Caco-2 (cell line): Measurements from ENCODE around the gene COL9A3. TPM values are rescaled to one million over a fixed set of nuclear protein-coding genes. Genes with fewer than 3 reads are reported as not detected.

Experiments used
- BruUV-seq: library from RNA; stranded (reverse); fragments of 400-500 nt; replicated peaks from 2 replicates; lab custom pipeline; 2021; lab: Mats Ljungman, UMichigan
- CTCF ChIA-PET: fragments of 300-600 bp; sonication (Branson Sonifier 250); formaldehyde crosslinking; loops from one replicate; lab custom pipeline; 2022; ENCODE audit warnings: antibody characterized with exemption; lab: Charles Lee
- POLR2A ChIA-PET: fragments of 300-600 bp; sonication (Branson Sonifier 250); formaldehyde crosslinking; loops from one replicate; lab custom pipeline; 2022; ENCODE audit warnings: antibody characterized with exemption; lab: Charles Lee
- DNase-seq, 2 experiments: peaks; one replicate each; pipeline versions ENCODE4 v3.0.0 to v3.0.0-alpha.2; 2020 to 2022
- H3K27me3 ChIP-seq: replicated peaks from 2 replicates; pipeline ENCODE4 v1.6.0; 2011; ENCODE audit warnings: low read length; ENCODE audit not compliant: control insufficient read depth, insufficient read depth
- H3K36me3 ChIP-seq: 2 replicates; pipeline ENCODE4 v1.5.1; 2011; ENCODE audit warnings: low read length; ENCODE audit not compliant: control insufficient read depth, insufficient read depth
- H3K4me1 ChIP-seq: fragments of 250-450 bp; sonication (Bioruptor Pico); 2 replicates; pipeline ENCODE4 v1.5.1; 2020; ENCODE audit warnings: mild to moderate bottlenecking
- H3K4me3 ChIP-seq: 2 replicates; pipeline ENCODE4 v1.5.1; 2011; ENCODE audit warnings: low read depth, mild to moderate bottlenecking, control low read depth, low read length
- H3K9me3 ChIP-seq: fragments of 250-450 bp; sonication (Bioruptor Pico); 2 replicates; pipeline ENCODE4 v1.5.1; 2020; ENCODE audit warnings: mild to moderate bottlenecking, moderate library complexity
- H3K27ac Mint-ChIP-seq: one replicate; pipeline ENCODE4 v1.8.0; 2022; ENCODE audit warnings: mixed read lengths; ENCODE audit not compliant: unreplicated experiment
- H3K27me3 Mint-ChIP-seq: one replicate; pipeline ENCODE4 v1.8.0; 2022; ENCODE audit warnings: mixed read lengths; ENCODE audit not compliant: insufficient read depth, unreplicated experiment
- H3K36me3 Mint-ChIP-seq: one replicate; pipeline ENCODE4 v1.8.0; 2022; ENCODE audit warnings: mild to moderate bottlenecking, mixed read lengths; ENCODE audit not compliant: insufficient read depth, unreplicated experiment
- H3K4me1 Mint-ChIP-seq: one replicate; pipeline ENCODE4 v1.8.0; 2022; ENCODE audit warnings: low read depth, mixed read lengths; ENCODE audit not compliant: unreplicated experiment
- H3K4me3 Mint-ChIP-seq: one replicate; pipeline ENCODE4 v1.8.0; 2022; ENCODE audit warnings: mild to moderate bottlenecking, moderate library complexity, mixed read lengths; ENCODE audit not compliant: unreplicated experiment
- H3K9me3 Mint-ChIP-seq: one replicate; pipeline ENCODE4 v1.8.0; 2022; ENCODE audit warnings: mixed read lengths; ENCODE audit not compliant: unreplicated experiment
- intact Hi-C: fragments of 100-400 bp; cut with micrococcal nuclease; formaldehyde crosslinking; loops from one replicate; pipeline ENCODE4 v1.10.0; 2022; ENCODE audit not compliant: unreplicated experiment
- total RNA-seq: library from RNA; stranded (reverse); gene quantifications from 2 replicates; pipeline ENCODE4 v1.2.3, GENCODE V29; 2022
- TF ChIP-seq, protein P1 (sequence below), 2 experiments: fragments of 200-600 bp in 1 of 2; IDR thresholded peaks; 1 replicate in 1 of 2; 2 replicates in 1 of 2; pipeline versions ENCODE4 v1.5.1 to v1.8.0; 2011 to 2022; ENCODE audit warnings: antibody characterized with exemption in 1 of 2, control low read depth in 1 of 2, inconsistent platforms in 1 of 2, low read depth in 1 of 2, low read length in 1 of 2, mild to moderate bottlenecking in 1 of 2, moderate library complexity in 1 of 2; ENCODE audit not compliant: insufficient read depth in 1 of 2, severe bottlenecking in 1 of 2, unreplicated experiment in 1 of 2

The COL9A3 gene
- total RNA-seq, 1 experiment from 2014 or later = 6.4 TPM

- POLR2A ChIA-PET = no interaction called here
- no peak overlapping the region for H3K4me3 Mint-ChIP-seq
- H3K36me3 Mint-ChIP-seq = peaks cover 14% of the 10 kb centered on the region
- H3K27me3 Mint-ChIP-seq = peaks cover 4% of the 10 kb centered on the region
- H3K9me3 ChIP-seq = peaks cover 12% of the 10 kb centered on the region
- no peak overlapping the region for H3K27ac Mint-ChIP-seq
- intact Hi-C loops = loop anchor here (5.0 kb wide), 1 partner anchor 57 kb away; no protein-coding TSS in a partner anchor
- peaks cover 15% of the 10 kb centered on the region for H3K4me1 Mint-ChIP-seq
- H3K9me3 Mint-ChIP-seq = peaks cover 20% of the 10 kb centered on the region
- CTCF ChIA-PET = no interaction called here
- no peak overlapping the region for H3K4me3 ChIP-seq
- DNase-seq = no peak
- TF ChIP-seq, protein P1, sequence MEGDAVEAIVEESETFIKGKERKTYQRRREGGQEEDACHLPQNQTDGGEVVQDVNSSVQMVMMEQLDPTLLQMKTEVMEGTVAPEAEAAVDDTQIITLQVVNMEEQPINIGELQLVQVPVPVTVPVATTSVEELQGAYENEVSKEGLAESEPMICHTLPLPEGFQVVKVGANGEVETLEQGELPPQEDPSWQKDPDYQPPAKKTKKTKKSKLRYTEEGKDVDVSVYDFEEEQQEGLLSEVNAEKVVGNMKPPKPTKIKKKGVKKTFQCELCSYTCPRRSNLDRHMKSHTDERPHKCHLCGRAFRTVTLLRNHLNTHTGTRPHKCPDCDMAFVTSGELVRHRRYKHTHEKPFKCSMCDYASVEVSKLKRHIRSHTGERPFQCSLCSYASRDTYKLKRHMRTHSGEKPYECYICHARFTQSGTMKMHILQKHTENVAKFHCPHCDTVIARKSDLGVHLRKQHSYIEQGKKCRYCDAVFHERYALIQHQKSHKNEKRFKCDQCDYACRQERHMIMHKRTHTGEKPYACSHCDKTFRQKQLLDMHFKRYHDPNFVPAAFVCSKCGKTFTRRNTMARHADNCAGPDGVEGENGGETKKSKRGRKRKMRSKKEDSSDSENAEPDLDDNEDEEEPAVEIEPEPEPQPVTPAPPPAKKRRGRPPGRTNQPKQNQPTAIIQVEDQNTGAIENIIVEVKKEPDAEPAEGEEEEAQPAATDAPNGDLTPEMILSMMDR (IDR thresholded peaks at IDR 0.05; ENCODE audit: insufficient read depth in 1 of 2, low read depth in 1 of 2, low read length in 1 of 2, severe bottlenecking in 1 of 2, unreplicated experiment in 1 of 2) = no peak
- H3K27me3 ChIP-seq = no peaks in the 10 kb centered on the region
- BruUV-seq = no TSS peak
- peaks cover 14% of the 10 kb centered on the region for H3K4me1 ChIP-seq
- no peaks in the 10 kb centered on the region for H3K36me3 ChIP-seq
These were observed 47.4 kb downstream of the COL9A3 start for GRCh38 chr20:62864207-62864606.

DNA sequence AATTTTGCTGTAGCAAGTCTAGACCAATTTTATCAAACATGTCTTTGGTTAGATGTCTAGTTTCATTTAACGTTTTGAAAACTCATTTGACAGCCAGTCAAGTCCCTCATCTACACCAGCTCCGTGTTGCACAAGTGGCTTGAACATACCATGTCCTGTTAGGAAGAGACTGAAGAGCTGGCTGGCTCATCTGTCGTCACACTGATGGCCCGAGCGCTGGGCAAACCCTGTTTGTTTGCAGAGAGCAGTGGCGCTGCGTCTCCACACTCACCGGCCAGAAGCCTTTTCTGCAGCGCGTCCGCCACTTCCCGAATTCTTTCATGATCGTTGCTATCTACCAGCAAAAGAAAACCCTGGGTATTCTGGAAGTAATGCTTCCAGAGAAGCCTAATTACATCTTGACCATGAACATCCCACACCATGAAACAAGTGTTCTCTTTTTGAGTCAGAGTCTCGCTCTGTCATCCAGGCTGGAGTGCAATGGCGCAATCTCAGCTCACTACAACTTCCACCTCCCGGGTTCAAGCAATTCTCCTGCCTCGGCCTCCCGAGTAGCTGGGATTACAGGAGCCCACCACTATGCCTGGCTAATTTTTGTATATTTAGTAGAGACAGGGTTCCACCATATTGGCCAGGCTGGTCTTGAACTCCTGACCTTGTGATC, 55.5 kb downstream of the COL9A3 start:
- no TSS peak for BruUV-seq
- Mint-ChIP-seq H3K27me3 (no peaks in the 10 kb centered on the region), H3K27ac (peak overlapping the region; percentile 38), H3K4me1 (peaks cover 21% of the 10 kb centered on the region), H3K4me3 (peak overlapping the region; percentile 72), H3K9me3 (no peaks in the 10 kb centered on the region), H3K36me3 (peaks cover 32% of the 10 kb centered on the region)
- intact Hi-C loops = loop anchor here (2.0 kb wide), 1 partner anchor 136 kb away; no protein-coding TSS in a partner anchor
- H3K27me3 ChIP-seq = no peaks in the 10 kb centered on the region
- ChIA-PET POLR2A (interaction anchor here (0.6 kb wide), 1 partner anchor 27 kb away, joined by 5 read pairs; no protein-coding TSS in a partner anchor), CTCF (interaction anchor here (0.6 to 1.9 kb wide), 4 partner anchors 10 to 417 kb away, joined by 3 to 9 read pairs (median 6); partner anchors contain the start of gene TCFL5)
- peaks cover 9% of the 10 kb centered on the region for H3K4me1 ChIP-seq
- peaks cover 10% of the 10 kb centered on the region for H3K9me3 ChIP-seq
- DNase-seq = no peak
- H3K4me3 ChIP-seq = no peak overlapping the region
- TF ChIP-seq, protein P1 (IDR thresholded peaks at IDR 0.05; ENCODE audit: insufficient read depth in 1 of 2, low read depth in 1 of 2, low read length in 1 of 2, severe bottlenecking in 1 of 2, unreplicated experiment in 1 of 2) = no peak
- no peaks in the 10 kb centered on the region for H3K36me3 ChIP-seq

DNA sequence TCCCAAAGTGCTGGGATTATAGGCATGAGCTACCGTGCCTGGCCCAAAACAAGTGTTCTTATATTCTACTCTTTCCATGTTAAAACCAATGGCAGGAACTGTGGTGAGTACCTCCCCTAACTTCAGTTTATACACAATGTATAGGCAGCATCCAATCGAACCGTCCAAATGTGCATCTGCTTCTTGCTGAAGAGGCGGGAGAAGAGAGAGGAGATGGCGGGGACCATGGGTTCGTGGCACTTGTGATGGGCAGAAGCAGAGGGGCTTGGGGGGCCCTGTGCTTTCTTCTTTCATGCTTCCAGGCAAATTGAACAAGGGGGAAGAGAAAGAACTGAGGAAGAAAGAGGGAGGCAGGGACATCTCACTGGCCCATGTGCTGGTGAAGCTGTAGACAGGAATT, 56.0 kb downstream of the COL9A3 start:
- Histone ChIP-seq H3K9me3 (peaks cover 10% of the 10 kb centered on the region), H3K36me3 (no peaks in the 10 kb centered on the region), H3K27me3 (no peaks in the 10 kb centered on the region), H3K4me1 (peaks cover 9% of the 10 kb centered on the region), H3K4me3 (no peak overlapping the region)
- Mint-ChIP-seq H3K27me3 (no peaks in the 10 kb centered on the region), H3K4me1 (peaks cover 21% of the 10 kb centered on the region), H3K9me3 (no peaks in the 10 kb centered on the region), H3K27ac (peak overlapping the region; percentile 38), H3K36me3 (peaks cover 32% of the 10 kb centered on the region), H3K4me3 (peak overlapping the region; percentile 72)
- intact Hi-C loops = loop anchor here (2.0 kb wide), 1 partner anchor 136 kb away; no protein-coding TSS in a partner anchor
- ChIA-PET CTCF (interaction anchor here (1.3 to 1.9 kb wide), 2 partner anchors 11 to 100 kb away, joined by 4 to 9 read pairs; partner anchors contain the start of gene TCFL5), POLR2A (no interaction called here)
- BruUV-seq = no TSS peak
- TF ChIP-seq, protein P1 (IDR thresholded peaks at IDR 0.05; ENCODE audit: insufficient read depth in 1 of 2, low read depth in 1 of 2, low read length in 1 of 2, severe bottlenecking in 1 of 2, unreplicated experiment in 1 of 2) = no peak
- no peak for DNase-seq
